Hematopoietic multipotent progenitor cell (in vitro differentiated cells): ENCODE measurements around the gene ZNF90. TPM values are rescaled to one million over a fixed set of nuclear protein-coding genes. Genes with fewer than 3 reads are reported as not detected.
A peak's percentile ranks its signal among the peaks of the same experiment; 100 is the strongest.
"Not testable (repeated sequence)": the region's sequence is repeated elsewhere in the genome, so short reads cannot be mapped to it uniquely, and the experiment has no call there.

Source experiments
- DNase-seq, 3 donors: peaks; one replicate each; pipeline ENCODE4 v3.0.0-alpha.2; 2011 to 2015; ENCODE audit warnings: low read depth in 2 of 3, low spot score in 2 of 3
- small RNA-seq: library from RNA; depleted of rRNA; stranded (forward); fragments of <200 nt; gene quantifications from one replicate; pipeline ENCODE3, GENCODE V24; 2012
- total RNA-seq: library from RNA; depleted of rRNA; stranded (reverse); fragments of >200 nt; gene quantifications from one replicate; pipeline ENCODE4 v1.2.3, GENCODE V29; 2012

Gene ZNF90
- total RNA-seq, 1 donor = 3.0 TPM

DNA sequence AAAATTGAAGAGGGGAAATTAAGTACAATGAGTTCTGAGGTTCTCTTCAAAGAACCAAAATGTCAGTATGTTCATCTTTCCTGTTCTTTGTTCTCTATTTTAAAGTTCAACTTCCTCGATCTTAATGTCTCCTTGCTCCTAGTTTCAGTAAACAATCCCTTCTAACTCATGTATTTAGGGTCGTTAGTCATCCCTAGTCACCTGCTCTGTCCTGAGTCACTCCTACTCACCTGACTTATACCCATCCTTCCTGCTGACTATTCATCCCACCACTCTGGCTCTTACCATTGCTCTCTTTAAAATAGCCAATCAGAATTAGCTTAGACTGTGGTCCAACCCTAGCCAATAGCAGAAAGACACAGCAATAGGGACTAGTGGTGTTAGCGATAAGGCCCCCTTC lies 24.3 kb downstream of the ZNF90 start:
- DNase-seq = no peak

DNA sequence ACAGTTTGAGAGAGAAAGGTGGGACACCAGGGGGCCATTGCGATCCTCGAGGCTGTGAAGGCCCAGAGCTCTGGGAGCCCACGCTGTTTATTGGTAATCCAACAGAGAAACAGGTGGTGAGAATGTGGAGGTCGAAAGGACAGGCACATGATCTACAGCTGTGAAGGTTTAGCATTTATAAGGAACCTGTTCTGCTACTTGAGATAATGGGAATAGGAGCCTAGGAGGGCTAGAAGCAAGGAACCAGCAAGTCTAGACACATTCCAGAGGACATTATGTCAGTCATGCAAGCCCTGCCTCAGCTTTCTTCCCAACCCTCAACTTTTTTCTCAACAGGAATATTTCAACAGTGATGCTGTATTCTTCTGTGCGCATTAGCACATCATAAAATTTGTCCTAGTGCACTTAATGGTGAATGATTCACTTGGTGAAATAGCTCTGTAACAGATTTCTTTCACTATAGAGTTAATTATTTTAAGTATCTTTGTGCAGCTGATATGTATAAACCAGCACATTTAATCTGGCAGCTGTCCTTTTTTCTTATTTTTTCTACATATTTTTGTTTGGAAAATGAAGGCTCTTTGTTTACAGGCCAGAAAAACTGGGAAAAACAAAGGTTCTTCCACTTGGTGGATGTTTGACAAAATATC lies 25.4 kb downstream of the ZNF90 start:
- DNase-seq = no peak

DNA sequence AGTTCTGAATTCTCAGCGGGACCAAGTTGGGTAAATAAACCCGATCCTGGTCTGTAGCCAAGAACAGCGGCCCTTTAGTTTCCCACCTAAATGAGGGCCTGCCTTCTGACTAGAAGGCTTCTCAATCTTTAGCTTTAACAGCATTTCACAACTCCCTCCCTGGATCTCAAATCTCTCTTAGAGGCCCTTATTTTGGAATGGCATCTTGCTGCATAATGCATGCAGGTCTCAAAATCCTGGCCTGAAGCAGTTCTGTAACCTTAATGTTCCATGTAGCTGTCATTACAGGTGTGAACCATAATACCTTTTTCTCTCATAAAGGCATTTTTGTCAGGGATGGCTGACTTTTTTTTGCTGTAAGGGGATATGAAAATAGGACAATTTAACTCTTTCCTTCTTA lies 29.5 kb downstream of the ZNF90 start:
- no peak for DNase-seq

DNA sequence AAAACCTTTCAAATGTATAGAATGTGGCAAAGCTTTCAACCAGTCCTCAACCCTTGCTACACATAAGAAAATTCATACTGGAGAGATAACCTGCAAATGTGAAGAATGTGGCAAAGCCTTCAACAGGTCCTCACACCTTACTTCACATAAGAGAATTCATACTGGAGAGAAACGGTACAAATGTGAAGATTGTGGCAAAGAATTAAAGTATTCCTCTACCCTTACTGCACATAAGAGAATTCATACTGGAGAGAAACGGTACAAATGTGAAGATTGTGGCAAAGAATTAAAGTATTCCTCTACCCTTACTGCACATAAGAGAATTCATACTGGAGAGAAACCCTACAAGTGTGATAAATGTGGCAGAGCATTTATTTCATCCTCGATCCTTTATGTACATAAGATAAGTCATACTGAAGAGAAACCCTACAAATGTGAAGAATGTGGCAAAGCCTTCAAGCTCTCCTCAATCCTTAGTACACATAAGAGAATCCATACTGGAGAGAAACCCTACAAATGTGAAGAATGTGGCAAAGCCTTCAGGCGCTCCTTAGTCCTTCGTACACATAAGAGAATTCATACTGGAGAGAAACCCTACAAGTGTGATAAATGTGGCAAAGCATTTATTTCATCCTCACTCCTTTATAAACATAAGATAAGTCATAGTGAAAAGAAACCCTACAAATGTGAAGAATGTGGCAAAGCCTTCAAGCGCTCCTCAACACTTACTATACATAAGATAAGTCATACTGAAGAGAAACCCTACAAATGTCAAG lies 40.5 kb downstream of the ZNF90 start:
- DNase-seq = not testable (repeated sequence)

DNA sequence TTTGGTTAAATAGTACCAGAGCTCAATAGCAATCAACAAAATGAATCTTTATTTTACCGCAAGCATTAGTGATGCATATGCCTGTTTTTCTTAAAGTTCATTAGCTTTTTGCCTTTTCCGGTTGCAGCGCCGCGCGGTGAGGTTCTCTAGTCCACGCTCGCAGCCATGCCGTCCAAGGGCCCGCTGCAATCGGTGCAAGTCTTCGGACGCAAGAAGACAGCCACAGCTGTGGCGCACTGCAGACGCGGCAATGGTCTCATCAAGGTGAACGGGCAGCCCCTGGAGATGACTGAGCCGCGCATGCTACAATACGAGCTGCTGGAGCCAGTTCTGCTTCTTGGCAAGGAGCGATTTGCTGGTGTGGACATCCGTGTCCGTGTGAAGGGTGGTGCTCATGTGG lies 47.1 kb downstream of the ZNF90 start:
- no peak for DNase-seq

DNA sequence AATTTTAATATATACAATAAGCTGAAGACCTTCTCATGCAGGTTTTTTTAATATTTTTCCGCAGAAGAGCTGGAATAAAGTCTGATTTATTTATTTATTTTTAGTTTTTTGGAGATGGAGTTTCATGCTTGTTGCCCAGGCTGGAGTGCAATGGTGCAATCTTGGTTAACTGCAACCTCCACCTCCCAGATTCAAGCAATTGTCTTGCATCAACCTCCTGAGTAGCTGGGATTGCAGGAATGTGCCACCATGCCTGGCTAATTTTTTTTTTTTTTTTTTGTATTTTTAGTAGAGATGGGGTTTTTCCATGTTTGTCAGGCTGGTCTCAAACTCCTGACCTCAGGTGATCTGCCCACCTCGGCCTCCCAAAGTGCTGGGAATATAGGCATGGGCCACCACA lies 55.1 kb downstream of the ZNF90 start:
- not testable (repeated sequence) for DNase-seq

DNA sequence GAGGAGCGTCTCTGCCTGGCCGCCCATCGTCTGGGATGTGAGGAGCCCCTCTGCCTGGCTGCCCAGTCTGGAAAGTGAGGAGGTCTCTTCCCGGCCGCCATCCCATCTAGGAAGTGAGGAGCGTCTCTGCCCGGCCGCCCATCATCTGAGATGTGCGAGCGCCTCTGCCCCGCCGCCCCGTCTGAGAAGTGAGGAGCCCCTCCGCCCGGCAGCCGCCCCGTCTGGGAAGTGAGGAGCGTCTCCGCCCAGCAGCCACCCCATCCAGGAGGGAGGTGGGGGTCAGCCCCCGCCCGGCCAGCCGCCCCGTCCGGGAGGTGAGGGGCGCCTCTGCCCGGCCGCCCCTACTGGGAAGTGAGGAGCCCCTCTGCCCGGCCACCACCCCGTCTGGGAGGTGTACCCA lies 59.9 kb downstream of the ZNF90 start:
- not testable (repeated sequence) for DNase-seq

DNA sequence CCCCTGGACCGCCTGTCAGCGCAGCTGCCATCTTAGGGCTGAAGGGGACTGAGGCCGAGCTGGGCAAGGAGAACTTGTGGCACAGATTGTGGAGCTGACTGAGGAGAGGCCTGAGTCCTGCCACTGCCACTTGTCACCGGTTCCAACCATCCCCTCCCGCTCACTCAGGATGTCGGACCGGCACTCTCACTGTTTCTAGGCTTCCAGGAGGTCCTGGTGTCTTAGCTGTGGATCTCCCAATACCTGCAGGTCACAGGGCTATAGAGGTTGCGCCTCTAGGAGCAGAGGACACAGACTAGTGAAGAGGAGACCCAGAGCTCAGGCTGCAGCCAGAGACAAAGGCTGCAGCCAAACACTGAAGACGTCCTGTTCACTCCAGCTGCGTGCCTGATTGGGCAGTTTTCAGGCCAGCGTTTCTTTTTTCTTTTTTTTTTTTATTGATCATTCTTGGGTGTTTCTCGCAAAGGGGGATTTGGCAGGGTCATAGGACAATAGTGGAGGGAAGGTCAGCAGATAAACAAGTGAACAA lies 73.9 kb downstream of the ZNF90 start:
- DNase-seq = no peak

DNA sequence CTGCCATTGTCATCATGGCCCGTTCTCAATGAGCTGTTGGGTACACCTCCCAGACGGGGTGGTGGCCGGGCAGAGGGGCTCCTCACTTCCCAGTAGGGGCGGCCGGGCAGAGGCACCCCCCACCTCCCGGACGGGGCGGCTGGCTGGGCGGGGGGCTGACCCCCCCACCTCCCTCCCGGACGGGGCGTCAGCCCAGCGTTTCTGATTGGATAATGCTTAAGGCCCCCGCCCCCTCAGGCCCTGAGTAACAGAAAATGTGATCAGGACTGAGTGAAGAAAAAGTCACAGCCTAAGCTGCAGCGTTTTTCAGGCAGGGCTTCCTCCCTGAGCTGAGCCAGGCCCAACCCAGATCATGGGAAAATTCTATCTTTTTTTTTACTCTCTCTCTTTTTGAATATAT lies 74.7 kb downstream of the ZNF90 start:
- DNase-seq = not testable (repeated sequence)

DNA sequence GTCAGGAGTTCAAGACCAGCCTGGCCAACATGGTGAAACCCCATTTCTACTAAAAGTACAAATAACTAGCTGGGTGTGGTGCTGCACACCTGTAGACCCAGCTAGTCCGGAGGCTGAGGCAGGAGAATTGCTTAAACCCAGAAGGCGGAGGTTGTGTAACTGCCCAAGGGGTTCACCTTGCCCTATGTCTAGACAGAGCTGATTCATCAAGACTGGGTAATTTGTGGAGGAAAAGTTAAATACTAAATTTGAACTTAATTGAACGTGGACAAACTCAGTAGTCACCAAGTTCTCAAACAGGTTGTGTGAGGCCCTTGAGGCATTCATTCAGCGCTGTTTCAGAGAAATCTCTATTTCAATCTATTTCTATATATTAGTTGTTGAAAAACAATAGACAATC lies 75.5 kb downstream of the ZNF90 start:
- no peak for DNase-seq

DNA sequence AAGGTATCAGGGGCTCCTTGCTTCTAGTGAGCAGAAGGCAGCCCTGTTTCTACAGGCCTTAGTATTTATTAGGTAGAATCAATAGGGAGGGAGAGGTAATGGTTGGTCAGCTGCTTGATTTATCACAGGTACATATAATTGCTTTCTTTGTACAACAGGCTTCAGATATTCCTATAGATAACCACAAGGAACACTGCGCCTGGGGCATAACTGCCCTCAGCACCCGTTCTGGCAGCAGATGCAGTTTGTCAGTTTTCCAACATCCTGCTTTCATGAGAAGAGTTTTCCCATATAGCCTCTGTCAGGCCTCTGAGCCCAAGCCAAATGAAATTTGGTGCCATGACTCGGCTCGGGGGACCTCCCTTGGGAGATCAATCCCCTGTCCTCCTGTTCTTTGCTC lies 76.8 kb downstream of the ZNF90 start:
- no peak for DNase-seq

DNA sequence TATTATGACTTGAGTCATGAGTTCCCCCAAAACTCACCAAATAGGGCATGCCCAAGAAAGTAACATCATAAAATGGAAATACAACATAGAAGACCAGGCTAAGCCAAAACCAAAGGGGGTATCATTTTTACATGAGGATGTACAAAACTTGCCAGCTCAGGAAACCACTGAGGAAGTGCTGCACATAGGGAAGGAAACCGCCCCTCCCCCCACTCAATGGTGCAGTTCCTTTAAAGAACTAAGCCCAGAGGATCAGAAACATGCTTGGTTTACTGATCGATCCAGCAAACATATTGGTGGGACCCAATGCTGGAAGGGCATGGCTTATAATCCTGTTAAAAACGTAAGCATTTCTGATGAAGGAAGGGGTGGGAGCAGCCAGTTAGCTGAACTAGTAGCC lies 85.0 kb downstream of the ZNF90 start:
- peak in 1 of 3 donors; percentile 46 for DNase-seq

DNA sequence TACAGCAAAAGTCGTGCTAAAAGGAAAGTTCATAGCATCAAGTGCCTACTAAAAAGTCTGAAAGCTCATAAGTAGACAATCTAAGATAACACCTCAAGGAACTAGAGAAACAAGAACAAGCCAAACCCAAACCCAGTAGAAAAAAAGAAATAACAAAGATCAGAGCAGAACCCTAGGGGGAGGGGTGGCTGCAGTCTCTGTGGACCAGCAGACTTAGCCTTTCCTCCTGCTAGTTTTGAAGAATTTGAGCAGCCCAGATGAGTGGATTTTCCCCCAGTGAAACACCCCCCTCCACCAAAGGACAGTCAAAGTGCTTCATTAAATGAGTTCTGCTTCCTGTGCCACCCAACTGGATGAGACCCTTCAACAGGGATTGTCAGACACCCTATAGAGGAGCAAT lies 86.7 kb downstream of the ZNF90 start:
- DNase-seq = no peak

DNA sequence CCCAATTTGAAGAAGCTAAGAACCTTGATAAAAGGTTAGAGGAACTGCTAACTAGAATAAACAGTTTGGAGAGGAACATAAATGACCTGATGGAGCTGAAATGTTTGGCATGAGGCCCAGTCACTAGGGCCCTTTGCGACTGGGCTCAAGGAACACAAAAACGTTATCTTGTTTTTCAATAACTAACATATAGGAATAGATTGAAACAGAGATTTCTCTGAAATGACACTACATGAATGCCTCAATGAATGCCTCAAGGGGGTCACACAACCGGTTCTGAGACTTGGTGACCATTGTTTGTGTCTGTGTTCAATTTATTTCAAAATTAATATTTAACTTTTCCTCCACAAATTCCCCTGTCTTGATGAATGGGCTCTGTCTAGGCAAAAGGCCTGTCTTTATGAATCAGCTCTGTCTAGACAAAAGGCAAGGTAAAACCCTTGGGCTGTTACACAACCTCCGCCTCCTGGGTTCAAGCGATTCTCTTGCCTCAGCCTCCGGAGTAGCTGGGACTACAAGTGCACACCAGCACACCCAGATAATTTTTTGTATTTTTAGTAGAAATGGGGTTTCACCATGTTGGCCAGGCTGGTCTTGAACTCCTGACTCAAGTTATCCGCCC lies 88.3 kb downstream of the ZNF90 start:
- no peak for DNase-seq

DNA sequence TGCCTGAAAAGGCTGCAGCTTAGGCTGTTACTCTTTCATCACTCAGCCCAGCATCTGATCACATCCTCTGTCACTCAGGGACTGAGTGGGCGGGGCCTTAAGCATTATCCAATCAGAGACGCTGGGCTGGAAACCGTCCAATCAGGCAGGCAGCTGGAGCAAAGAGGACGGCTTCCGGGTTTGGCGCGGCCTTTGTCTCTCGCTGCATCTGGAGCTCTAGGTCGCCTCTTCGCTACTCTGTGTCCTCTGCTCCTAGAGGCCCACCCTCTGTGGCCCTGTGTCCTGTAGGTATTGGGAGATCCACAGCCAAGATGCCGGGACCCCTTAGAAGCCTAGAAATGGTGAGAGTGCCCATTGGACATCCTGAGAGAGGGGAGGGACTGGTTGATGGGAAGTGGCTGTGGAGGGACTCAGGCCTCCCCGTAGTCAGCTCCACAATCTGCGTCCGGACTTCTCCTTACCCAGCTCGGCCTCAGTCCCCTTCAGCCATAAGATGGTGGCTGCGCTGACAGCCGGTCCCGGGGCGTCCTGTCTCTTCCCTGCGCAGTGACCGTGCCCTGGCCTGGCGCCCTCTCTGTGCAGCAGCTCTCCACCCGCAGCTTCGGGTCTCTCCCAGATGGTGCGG lies 89.3 kb downstream of the ZNF90 start, which contains the start of gene ZNF486:
ZNF486 (plus strand) TSS at position 195 of the 625 bp plus-strand sequence; CDS start at position 312, 117 bp downstream.
- peak; percentile 63 to 98 (median 95) for DNase-seq

DNA sequence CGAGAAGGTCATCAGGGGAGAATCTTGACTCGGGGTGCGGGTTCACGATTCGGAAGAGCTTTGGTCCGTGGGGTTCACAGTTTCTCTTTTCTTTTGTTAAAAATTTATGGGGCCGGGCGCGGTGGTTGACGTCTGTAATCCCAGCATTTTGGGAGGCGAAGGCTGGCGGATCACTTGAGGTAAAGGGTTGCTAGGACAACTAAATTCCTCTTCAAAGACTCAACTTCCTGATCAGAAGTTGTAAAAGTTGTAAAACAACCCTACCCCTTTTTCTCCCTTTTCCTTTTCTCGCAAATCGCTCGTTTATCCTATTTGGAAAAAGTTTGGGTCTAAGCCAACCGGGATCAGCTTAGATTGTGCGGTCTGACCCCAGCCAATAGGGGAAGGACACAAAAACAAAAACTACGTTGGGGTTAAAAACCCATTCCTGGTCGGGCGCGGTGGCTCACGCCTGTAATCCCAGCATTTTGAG lies 89.9 kb downstream of the ZNF90 start:
- peak in 1 of 3 donors; percentile 49 for DNase-seq

Small RNAs within 50 kb of the gene (small RNA-seq; reads per million reads assigned to genes)
- not detected for gene AC006539.3

Other genes with a start within 250 kb of the ZNF90 start
- 4.8 TPM for gene ZNF253, start 212.1 kb upstream of the ZNF90 start, total RNA-seq
- 17.0 TPM for gene ZNF93, start 177.1 kb upstream of the ZNF90 start, total RNA-seq
- gene ZNF682, start 38.5 kb upstream of the ZNF90 start, total RNA-seq = 1.6 TPM
- 5.7 TPM for gene ZNF486, start 89.2 kb downstream of the ZNF90 start, total RNA-seq